Vagina (tissue), 2 donors: ENCODE data around the gene PLAGL1. TPM values are rescaled to one million over a fixed set of nuclear protein-coding genes. Genes with fewer than 3 reads are reported as not detected.
"Not testable (repeated sequence)": the region's sequence is repeated elsewhere in the genome, so short reads cannot be mapped to it uniquely, and the experiment has no call there.

Experiments
- DNase-seq, 2 donors: peaks; one replicate each; pipeline ENCODE4 v3.0.0-alpha.2; 2017; ENCODE audit errors: extremely low spot score in 2 of 2
- H3K27ac ChIP-seq: fragments of 200-600 bp; sonication (generic); one replicate; pipeline ENCODE4 v1.5.1; 2019
- H3K27me3 ChIP-seq: fragments of 200-600 bp; sonication (generic); one replicate; pipeline ENCODE4 v1.5.1; 2019
- H3K36me3 ChIP-seq, 2 donors: fragments of 200-600 bp; sonication (generic); one replicate each; pipeline ENCODE4 v1.5.1; 2017 to 2019
- H3K4me1 ChIP-seq: fragments of 200-600 bp; sonication (generic); one replicate; pipeline ENCODE4 v1.5.1; 2019
- H3K4me3 ChIP-seq, 2 donors: fragments of 200-600 bp; sonication (generic); 1 replicate in 1 of 2; 2 replicates in 1 of 2; pipeline ENCODE4 v1.5.1; 2016 to 2019
- H3K9me3 ChIP-seq: fragments of 200-600 bp; sonication (generic); one replicate; pipeline ENCODE4 v1.5.1; 2019
- POLR2A ChIP-seq, 2 donors: fragments of 450-650 bp; IDR thresholded peaks; one replicate each; pipeline ENCODE4 v1.6.1; 2017; ENCODE audit warnings: antibody characterized with exemption in 2 of 2, mild to moderate bottlenecking in 2 of 2, moderate library complexity in 2 of 2
- POLR2AphosphoS5 ChIP-seq, 2 donors: sonication (generic); formaldehyde crosslinking; IDR thresholded peaks; one replicate each; pipeline ENCODE4 v1.9.0; 2017; ENCODE audit warnings: antibody characterized with exemption in 2 of 2, mild to moderate bottlenecking in 2 of 2, low read depth in 1 of 2; ENCODE audit not compliant: insufficient read depth in 1 of 2
- intact Hi-C: fragments of 100-400 bp; cut with DNase I; formaldehyde crosslinking; loops from one replicate; pipeline ENCODE4 v1.15.1; 2023
- total RNA-seq: library from RNA; depleted of rRNA; stranded (reverse); fragments of >200 nt; gene quantifications from one replicate; pipeline ENCODE4 v1.2.3, GENCODE V29; 2016
- TF ChIP-seq, protein P1 (sequence below), 3 experiments: fragments of 450-650 bp in 2 of 3; fragments of 200-600 bp in 1 of 3; sonication (generic) in 1 of 3; IDR thresholded peaks; one replicate each; pipeline ENCODE4 v1.5.1; 2017 to 2019; ENCODE audit warnings: antibody characterized with exemption in 3 of 3, mild to moderate bottlenecking in 2 of 3, moderate library complexity in 2 of 3

PLAGL1 gene
- total RNA-seq, 1 donor from 2014 or later, result 23.1 TPM

DNA sequence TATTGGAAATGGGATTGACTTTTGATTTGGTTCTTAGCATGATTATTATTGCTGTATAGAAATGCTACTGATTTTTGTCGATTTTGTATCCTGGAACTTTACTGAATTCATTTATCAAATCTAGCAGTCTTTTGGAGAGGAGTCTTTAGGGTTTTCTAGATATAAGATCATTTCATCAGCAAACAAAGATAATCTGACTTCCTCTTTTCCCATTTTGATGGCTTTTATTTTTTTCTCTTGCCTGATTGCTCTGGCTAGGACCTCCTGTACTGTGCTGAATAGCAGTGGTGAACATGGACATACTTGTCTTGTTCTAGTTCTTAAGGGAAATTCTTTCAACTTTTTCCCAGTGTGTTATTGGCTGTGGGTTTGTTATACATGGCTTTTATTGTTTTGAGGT, 79.2 kb downstream of the PLAGL1 start:
- H3K9me3 ChIP-seq, result no peaks in the 10 kb centered on the region
- no peak overlapping the region for H3K4me3 ChIP-seq
- H3K27ac ChIP-seq, result no peak overlapping the region
- TF ChIP-seq POLR2A (IDR thresholded peaks at IDR 0.05) (no peak), POLR2AphosphoS5 (IDR thresholded peaks at IDR 0.05; ENCODE audit: insufficient read depth in 1 of 2, low read depth in 1 of 2) (no peak)
- TF ChIP-seq, protein P1, sequence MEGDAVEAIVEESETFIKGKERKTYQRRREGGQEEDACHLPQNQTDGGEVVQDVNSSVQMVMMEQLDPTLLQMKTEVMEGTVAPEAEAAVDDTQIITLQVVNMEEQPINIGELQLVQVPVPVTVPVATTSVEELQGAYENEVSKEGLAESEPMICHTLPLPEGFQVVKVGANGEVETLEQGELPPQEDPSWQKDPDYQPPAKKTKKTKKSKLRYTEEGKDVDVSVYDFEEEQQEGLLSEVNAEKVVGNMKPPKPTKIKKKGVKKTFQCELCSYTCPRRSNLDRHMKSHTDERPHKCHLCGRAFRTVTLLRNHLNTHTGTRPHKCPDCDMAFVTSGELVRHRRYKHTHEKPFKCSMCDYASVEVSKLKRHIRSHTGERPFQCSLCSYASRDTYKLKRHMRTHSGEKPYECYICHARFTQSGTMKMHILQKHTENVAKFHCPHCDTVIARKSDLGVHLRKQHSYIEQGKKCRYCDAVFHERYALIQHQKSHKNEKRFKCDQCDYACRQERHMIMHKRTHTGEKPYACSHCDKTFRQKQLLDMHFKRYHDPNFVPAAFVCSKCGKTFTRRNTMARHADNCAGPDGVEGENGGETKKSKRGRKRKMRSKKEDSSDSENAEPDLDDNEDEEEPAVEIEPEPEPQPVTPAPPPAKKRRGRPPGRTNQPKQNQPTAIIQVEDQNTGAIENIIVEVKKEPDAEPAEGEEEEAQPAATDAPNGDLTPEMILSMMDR (IDR thresholded peaks at IDR 0.05), result no peak
- H3K4me1 ChIP-seq, result no peaks in the 10 kb centered on the region
- no peaks in the 10 kb centered on the region for H3K36me3 ChIP-seq
- H3K27me3 ChIP-seq, result no peaks in the 10 kb centered on the region
- intact Hi-C loops, result no loop called here
- DNase-seq, result no peak

DNA sequence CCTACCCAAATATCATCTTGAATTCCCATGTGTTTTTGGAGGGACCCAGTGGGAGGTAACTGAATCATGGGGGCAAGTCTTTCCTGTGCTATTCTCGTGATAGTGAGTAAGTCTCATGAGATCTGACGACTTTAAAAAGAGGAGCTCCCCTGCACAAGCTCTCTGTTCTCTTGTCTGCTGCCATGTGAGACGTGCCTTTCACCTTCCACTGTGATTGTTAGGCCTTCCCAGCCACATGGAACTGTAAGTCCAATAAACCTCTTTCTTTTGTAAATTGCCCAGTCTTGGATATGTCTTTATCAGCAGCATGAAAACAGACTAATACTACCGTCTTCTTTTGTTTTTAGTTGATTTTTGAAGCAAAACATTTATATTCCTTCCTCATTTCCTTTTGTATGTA, 91.0 kb downstream of the PLAGL1 start:
- H3K9me3 ChIP-seq, intact Hi-C loops, H3K36me3 ChIP-seq, H3K4me1 ChIP-seq, DNase-seq, H3K27me3 ChIP-seq, H3K4me3 ChIP-seq, H3K27ac ChIP-seq: not testable (repeated sequence)

DNA sequence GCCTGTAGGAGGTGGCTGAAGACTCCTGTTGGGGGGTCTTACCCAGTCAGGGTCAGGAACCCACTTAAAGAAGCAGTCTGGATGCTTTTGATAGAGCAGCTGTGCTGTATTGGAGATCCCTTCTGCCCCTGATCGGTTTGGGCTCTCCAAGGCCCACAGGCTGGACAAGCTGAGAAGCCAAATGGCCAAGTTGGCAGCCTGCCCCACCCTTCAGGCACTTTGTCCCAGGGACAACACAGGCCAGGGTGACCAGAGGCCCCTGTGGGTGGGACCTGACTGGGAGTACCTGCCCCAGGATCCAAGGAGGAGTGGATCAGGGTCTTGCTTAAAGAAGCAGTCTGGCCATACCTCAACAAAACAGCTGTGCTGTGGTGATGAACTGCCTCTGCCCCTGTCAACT, 95.4 kb downstream of the PLAGL1 start:
- intact Hi-C loops, result no loop called here
- H3K4me1 ChIP-seq, result no peaks in the 10 kb centered on the region
- no peak for DNase-seq
- no peak overlapping the region for H3K27ac ChIP-seq
- H3K27me3 ChIP-seq, result no peaks in the 10 kb centered on the region
- no peaks in the 10 kb centered on the region for H3K9me3 ChIP-seq
- H3K4me3 ChIP-seq, result no peak overlapping the region
- TF ChIP-seq, protein P1 (IDR thresholded peaks at IDR 0.05), result no peak
- TF ChIP-seq POLR2A (IDR thresholded peaks at IDR 0.05) (no peak), POLR2AphosphoS5 (IDR thresholded peaks at IDR 0.05; ENCODE audit: insufficient read depth in 1 of 2, low read depth in 1 of 2) (no peak)
- H3K36me3 ChIP-seq, result no peaks in the 10 kb centered on the region

DNA sequence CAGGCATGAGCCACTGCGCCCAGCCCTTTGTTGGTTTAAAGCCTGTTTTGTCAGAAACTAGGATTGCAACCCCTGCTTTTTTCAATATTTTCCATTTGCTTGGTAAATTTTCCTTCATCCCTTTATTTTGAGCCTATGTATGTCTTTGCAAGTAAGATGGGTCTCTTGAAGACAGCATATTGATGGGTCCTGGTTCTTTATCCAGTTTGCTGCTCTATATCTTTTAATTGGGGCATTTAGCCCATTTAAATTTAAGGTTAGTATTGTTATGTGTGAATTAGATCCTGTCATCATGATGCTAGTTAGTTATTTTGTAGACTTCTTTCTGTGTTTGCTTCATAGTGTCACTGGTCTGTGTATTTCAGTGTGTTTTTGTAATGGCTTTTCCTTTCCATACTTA, 97.0 kb downstream of the PLAGL1 start:
- no peaks in the 10 kb centered on the region for H3K4me1 ChIP-seq
- H3K36me3 ChIP-seq, result no peaks in the 10 kb centered on the region
- no peaks in the 10 kb centered on the region for H3K27me3 ChIP-seq
- no peak overlapping the region for H3K4me3 ChIP-seq
- H3K27ac ChIP-seq, result no peak overlapping the region
- DNase-seq, result no peak
- TF ChIP-seq, protein P1 (IDR thresholded peaks at IDR 0.05), result no peak
- no peak for TF ChIP-seq POLR2A (IDR thresholded peaks at IDR 0.05)
- no peak for TF ChIP-seq POLR2AphosphoS5 (IDR thresholded peaks at IDR 0.05; ENCODE audit: insufficient read depth in 1 of 2, low read depth in 1 of 2)
- no peaks in the 10 kb centered on the region for H3K9me3 ChIP-seq
- intact Hi-C loops, result no loop called here

DNA sequence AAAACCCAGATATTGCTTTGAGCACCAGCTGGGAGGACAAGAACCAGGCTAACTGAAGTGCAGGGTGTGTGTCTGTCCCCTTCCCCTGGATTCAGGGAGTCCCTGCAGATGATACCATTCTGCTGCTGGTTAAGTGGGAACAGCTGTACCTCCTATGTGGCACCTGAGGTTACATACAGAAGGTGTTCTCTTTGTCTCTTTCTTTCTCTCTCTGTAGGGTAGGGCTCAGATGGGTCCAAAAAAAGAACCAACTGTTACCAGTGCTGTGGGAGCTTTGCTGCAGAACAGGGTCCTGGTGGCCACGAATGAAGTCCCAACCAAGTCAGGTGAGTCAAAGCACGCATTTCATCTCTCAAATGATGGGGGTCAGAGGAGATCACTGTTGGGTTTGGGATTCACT, 105.2 kb downstream of the PLAGL1 start:
- TF ChIP-seq POLR2AphosphoS5 (IDR thresholded peaks at IDR 0.05; ENCODE audit: insufficient read depth in 1 of 2, low read depth in 1 of 2), result no peak
- TF ChIP-seq, protein P1 (IDR thresholded peaks at IDR 0.05), result no peak
- no peak for TF ChIP-seq POLR2A (IDR thresholded peaks at IDR 0.05)
- intact Hi-C loops, result no loop called here
- H3K4me3 ChIP-seq, result no peak overlapping the region
- peaks cover 10% of the 10 kb centered on the region for H3K4me1 ChIP-seq
- no peak for DNase-seq
- no peaks in the 10 kb centered on the region for H3K27me3 ChIP-seq
- H3K36me3 ChIP-seq, result no peaks in the 10 kb centered on the region
- H3K9me3 ChIP-seq, result no peaks in the 10 kb centered on the region
- H3K27ac ChIP-seq, result no peak overlapping the region
